Measurements from ENCODE around the gene CNDP1.

Gene CNDP1

GRCh38 chr18:74611765-74612164 lies 77.5 kb downstream of the CNDP1 start:
- no peak for TF ChIP-seq CTCF (IDR thresholded peaks at IDR 0.05; ENCODE audit: low read depth, low read length, missing control alignments)
- in situ Hi-C loops (cut with HindIII; ENCODE audit: low pct_ligation_motif_present, low sequenced_read_pairs), result no loop called here
- DNase-seq, result no peak
- no peaks in the 10 kb centered on the region for H3K27me3 ChIP-seq (replicated peaks)
- H3K36me3 ChIP-seq (replicated peaks), result no peaks in the 10 kb centered on the region
- H3K4me3 ChIP-seq (ENCODE audit: low read depth, low read length), result no peak overlapping the region
- H3K27ac ChIP-seq, result no peak overlapping the region

- no peaks in the 10 kb centered on the region for H3K27me3 ChIP-seq (replicated peaks)
- in situ Hi-C loops (cut with HindIII; ENCODE audit: low pct_ligation_motif_present, low sequenced_read_pairs), result no loop called here
- H3K36me3 ChIP-seq (replicated peaks), result no peaks in the 10 kb centered on the region
- TF ChIP-seq CTCF (IDR thresholded peaks at IDR 0.05; ENCODE audit: low read depth, low read length, missing control alignments), result no peak
- DNase-seq, result no peak
- H3K4me3 ChIP-seq (ENCODE audit: low read depth, low read length), result no peak overlapping the region
- no peak overlapping the region for H3K27ac ChIP-seq
Measured at GRCh38 chr18:74613381-74613780, 79.1 kb downstream of the CNDP1 start.

- Histone ChIP-seq H3K27ac (no peak overlapping the region), H3K4me3 (ENCODE audit: low read depth, low read length) (no peak overlapping the region), H3K36me3 (replicated peaks) (no peaks in the 10 kb centered on the region), H3K27me3 (replicated peaks) (no peaks in the 10 kb centered on the region)
- no peak for TF ChIP-seq CTCF (IDR thresholded peaks at IDR 0.05; ENCODE audit: low read depth, low read length, missing control alignments)
- in situ Hi-C loops (cut with HindIII; ENCODE audit: low pct_ligation_motif_present, low sequenced_read_pairs), result no loop called here
- no peak for DNase-seq
Measured at GRCh38 chr18:74616494-74616893, 82.2 kb downstream of the CNDP1 start.

- no peaks in the 10 kb centered on the region for H3K27me3 ChIP-seq (replicated peaks)
- TF ChIP-seq CTCF (IDR thresholded peaks at IDR 0.05; ENCODE audit: low read depth, low read length, missing control alignments), result no peak
- no peak overlapping the region for H3K4me3 ChIP-seq (ENCODE audit: low read depth, low read length)
- H3K27ac ChIP-seq, result no peak overlapping the region
- in situ Hi-C loops (cut with HindIII; ENCODE audit: low pct_ligation_motif_present, low sequenced_read_pairs), result no loop called here
- H3K36me3 ChIP-seq (replicated peaks), result no peaks in the 10 kb centered on the region
- DNase-seq, result no peak
Measured at GRCh38 chr18:74617486-74617885, 83.2 kb downstream of the CNDP1 start.

GRCh38 chr18:74622072-74622471 lies 87.8 kb downstream of the CNDP1 start:
- in situ Hi-C loops (cut with HindIII; ENCODE audit: low pct_ligation_motif_present, low sequenced_read_pairs), result no loop called here

More at GRCh38 chr18:74622072-74622471, 87.8 kb downstream of the CNDP1 start:
- Histone ChIP-seq H3K36me3 (replicated peaks) (no peaks in the 10 kb centered on the region), H3K27me3 (replicated peaks) (no peaks in the 10 kb centered on the region), H3K27ac (no peak overlapping the region), H3K4me3 (ENCODE audit: low read depth, low read length) (no peak overlapping the region)
- no peak for TF ChIP-seq CTCF (IDR thresholded peaks at IDR 0.05; ENCODE audit: low read depth, low read length, missing control alignments)
- no peak for DNase-seq
